GM12864 (cell line): ENCODE data around the gene GOLGA5.

ENCODE experiments used
- DNase-seq: peaks from one replicate; pipeline ENCODE4 v3.0.0-alpha.2; 2011; ENCODE audit warnings: low read depth
- H3K4me3 ChIP-seq: 2 replicates; pipeline ENCODE4 v1.5.1; 2011; ENCODE audit warnings: mild to moderate bottlenecking, low read depth, low read length, control low read depth
- TF ChIP-seq, protein P1 (sequence below): IDR thresholded peaks from 2 replicates; pipeline ENCODE4 v1.5.1; 2011; ENCODE audit warnings: low read depth, mild to moderate bottlenecking, moderate library complexity, low read length, control low read depth, inconsistent platforms; ENCODE audit errors: missing control alignments

The GOLGA5 gene

DNA sequence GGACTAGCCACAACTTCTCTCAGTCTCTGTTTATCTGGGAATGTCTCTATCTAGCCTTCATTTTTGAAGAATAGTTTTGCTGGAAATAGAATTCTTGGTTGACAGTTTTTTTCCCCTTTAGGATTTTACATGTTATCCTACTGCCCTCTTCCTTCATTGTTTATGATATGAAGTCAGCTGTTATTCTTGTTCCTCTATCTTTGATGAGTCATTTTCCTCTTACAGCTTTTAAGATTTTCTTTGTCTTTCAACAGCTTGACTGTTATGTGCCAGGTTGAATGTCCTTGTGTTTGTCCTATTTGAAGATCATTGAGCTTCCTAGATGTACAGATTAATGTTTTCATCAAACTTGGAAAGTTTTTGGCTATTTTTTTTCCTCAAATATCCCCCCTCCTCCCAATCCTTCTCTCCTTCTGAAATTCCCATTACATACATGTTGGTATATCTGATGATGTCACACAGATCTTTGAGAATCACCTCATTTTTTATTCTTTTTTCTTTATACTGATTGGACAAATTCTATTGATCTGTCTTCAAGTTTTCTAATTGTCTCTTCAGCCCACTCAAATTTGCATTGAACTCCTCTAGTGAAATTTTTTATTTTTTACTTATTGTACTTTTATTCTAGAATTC lies 4.5 kb upstream of the GOLGA5 start:
- H3K4me3 ChIP-seq: no peak overlapping the region
- no peak for DNase-seq
- TF ChIP-seq, protein P1, sequence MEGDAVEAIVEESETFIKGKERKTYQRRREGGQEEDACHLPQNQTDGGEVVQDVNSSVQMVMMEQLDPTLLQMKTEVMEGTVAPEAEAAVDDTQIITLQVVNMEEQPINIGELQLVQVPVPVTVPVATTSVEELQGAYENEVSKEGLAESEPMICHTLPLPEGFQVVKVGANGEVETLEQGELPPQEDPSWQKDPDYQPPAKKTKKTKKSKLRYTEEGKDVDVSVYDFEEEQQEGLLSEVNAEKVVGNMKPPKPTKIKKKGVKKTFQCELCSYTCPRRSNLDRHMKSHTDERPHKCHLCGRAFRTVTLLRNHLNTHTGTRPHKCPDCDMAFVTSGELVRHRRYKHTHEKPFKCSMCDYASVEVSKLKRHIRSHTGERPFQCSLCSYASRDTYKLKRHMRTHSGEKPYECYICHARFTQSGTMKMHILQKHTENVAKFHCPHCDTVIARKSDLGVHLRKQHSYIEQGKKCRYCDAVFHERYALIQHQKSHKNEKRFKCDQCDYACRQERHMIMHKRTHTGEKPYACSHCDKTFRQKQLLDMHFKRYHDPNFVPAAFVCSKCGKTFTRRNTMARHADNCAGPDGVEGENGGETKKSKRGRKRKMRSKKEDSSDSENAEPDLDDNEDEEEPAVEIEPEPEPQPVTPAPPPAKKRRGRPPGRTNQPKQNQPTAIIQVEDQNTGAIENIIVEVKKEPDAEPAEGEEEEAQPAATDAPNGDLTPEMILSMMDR: no peak

DNA sequence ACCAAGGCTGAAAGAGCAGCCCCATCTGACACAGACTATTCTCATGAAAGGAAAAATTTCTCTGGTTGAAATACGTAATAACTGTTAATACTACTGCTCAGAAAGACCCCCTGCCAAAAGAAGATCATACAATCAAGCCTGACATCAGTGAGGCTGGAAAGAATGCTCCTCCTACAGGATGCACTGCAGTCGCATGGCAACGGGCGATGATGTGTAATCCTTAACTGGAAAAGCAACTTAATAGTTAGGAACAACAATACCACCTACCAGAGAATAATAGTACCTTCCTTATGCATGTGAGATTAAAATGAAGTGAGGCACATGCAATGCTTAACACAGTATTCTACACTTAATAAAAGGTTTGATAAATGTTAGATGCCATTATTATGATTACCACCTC lies 1.2 kb upstream of the GOLGA5 start:
- H3K4me3 ChIP-seq: no peak overlapping the region
- TF ChIP-seq, protein P1: no peak
- no peak for DNase-seq

DNA sequence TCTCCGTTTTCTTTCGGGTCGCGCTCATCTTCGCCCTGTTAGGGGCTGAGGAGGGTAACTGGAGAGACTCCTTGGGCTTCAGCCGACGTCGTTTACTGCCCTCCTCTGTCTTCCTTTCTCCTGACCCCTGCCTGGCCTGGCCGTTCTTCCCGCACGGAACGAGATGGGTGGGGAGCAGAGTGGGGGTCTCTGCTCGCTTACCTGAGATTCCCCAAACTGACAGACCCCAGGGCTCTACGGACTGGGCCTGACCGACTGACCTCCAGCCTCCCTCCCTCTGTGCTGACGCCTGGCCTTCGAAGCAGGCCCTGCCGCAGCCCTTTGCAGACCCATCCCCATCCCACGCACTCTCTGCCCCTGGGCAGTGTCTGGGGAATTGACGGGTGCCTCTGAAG lies 439 bp downstream of the GOLGA5 start:
- DNase-seq: no peak
- H3K4me3 ChIP-seq: peak overlapping the region; percentile 78
- TF ChIP-seq, protein P1: no peak

DNA sequence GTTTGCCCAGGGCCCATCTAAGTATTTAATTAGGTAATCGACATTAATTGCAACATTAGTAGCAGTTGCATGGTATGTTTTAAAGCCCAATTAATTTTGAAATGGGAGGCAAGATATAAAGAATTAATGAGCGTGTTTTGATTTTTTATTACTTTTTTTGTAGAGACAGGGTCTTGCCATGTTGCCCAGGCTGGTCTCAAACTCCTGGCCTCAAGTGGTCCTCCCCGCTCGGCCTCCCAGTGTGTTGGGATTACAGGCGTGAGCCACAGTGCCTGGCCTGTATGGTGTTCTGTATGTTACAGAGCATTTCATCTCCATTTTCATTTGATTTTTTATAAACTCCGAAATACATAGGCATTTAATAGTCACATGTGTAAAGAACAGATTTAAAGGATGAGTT lies 856 bp downstream of the GOLGA5 start:
- H3K4me3 ChIP-seq: peak overlapping the region; percentile 78
- TF ChIP-seq, protein P1: no peak
- DNase-seq: no peak

DNA sequence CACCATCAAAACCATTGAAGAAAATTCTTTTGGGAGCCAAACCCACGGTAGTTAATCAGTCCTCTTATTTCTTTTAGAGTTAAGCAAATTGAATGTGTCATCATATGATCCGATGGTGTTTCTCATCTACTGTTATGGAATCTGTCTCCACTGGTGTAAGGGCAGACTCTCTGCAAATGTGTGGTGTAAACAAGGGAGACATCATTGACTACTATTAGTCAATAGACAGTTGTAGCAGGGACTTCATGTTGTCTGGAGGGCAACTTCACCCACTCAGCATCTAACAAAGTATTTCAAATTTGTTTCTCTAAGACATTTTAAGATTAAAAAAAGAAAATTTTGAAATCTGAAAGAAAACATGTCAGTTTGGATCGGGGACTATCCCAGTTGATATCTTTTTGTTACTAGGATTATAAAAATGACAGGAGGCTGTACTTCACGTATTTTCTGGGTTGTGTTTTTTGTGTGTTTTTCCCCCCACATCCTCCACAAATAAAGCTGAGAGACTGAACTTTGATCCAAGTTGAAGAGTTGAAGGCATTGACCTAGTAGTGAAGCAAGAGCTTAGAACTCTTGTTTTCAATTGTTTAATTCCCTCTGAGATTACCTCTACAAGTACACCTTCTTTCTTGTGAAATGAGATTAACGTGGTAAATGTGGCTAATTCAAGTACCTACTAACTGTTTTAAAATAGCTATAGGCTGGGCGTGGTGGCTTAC lies 4.0 kb downstream of the GOLGA5 start:
- no peak for DNase-seq
- TF ChIP-seq, protein P1: no peak
- no peak overlapping the region for H3K4me3 ChIP-seq

DNA sequence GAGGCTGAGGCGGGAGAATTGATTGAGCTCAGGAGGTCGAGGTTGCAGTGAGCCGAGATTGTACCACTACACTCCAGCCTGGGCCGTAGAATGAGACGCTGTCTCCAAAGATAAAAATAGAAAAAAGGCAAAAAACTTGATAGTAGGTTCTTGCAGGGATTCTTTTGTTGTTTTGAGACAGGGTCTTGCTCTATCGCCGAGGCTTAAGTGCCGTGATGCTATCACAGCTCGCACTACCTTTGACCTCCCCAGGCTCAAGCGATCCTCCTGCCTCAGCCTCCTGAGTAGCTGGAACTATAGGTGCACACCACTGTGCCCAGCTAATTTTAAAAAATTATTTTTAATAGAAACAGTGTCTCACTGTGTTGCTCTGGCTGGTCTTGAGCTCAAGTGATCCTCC lies 4.7 kb downstream of the GOLGA5 start:
- TF ChIP-seq, protein P1: no peak
- no peak for DNase-seq

DNA sequence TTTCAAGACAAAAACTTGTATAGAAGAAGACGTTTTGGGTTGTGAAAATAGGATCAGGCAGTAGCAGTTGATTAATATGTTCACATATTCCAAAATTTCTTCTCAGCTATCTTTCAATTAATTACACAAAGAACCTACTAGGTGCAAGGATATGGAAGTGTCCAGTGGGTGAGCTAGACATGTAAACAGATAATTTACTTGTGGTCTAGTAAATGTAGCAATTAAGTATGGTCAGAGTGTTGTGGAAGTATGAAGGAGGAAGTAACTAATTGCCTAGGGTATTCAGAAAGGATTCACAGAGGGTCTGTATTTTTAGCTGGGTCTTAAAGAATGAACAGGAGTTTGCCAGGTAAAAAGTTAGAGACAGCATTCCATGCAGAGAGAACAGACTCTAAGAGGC lies 5.9 kb downstream of the GOLGA5 start:
- DNase-seq: no peak
- TF ChIP-seq, protein P1: no peak
- no peak overlapping the region for H3K4me3 ChIP-seq

More for the DNA sequence above, 4.7 kb downstream of the GOLGA5 start:
- no peak overlapping the region for H3K4me3 ChIP-seq
